ENCODE measurements around the gene SDHAF3.

GRCh38 chr7:97166308-97166707 is 48.8 kb downstream of the SDHAF3 start:
- TF ChIP-seq, protein P1, sequence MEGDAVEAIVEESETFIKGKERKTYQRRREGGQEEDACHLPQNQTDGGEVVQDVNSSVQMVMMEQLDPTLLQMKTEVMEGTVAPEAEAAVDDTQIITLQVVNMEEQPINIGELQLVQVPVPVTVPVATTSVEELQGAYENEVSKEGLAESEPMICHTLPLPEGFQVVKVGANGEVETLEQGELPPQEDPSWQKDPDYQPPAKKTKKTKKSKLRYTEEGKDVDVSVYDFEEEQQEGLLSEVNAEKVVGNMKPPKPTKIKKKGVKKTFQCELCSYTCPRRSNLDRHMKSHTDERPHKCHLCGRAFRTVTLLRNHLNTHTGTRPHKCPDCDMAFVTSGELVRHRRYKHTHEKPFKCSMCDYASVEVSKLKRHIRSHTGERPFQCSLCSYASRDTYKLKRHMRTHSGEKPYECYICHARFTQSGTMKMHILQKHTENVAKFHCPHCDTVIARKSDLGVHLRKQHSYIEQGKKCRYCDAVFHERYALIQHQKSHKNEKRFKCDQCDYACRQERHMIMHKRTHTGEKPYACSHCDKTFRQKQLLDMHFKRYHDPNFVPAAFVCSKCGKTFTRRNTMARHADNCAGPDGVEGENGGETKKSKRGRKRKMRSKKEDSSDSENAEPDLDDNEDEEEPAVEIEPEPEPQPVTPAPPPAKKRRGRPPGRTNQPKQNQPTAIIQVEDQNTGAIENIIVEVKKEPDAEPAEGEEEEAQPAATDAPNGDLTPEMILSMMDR (IDR thresholded peaks at IDR 0.05; ENCODE audit: insufficient read depth, low read length, poor library complexity, severe bottlenecking), result no peak
- TF ChIP-seq EZH2phosphoT487 (conservative IDR thresholded peaks at IDR 0.05; ENCODE audit: low read length), result no peak
